ENCODE results near the gene MSI2.

Gene MSI2

GRCh38 chr17:57630736-57631135, 374.4 kb downstream of the MSI2 start:
- H3K27ac ChIP-seq (replicated peaks; ENCODE audit: low read length) = no peak overlapping the region
- H2AK5ac ChIP-seq (ENCODE audit: low read depth, low read length) = no peak overlapping the region
- H2AFZ ChIP-seq (ENCODE audit: low read length) = no peak overlapping the region
- H4K91ac ChIP-seq (ENCODE audit: low read depth, low read length, poor library complexity) = no peak overlapping the region
- no peak overlapping the region for H3K14ac ChIP-seq (ENCODE audit: low read length)
- no peak overlapping the region for H4K8ac ChIP-seq (ENCODE audit: low read depth, low read length)
- no peak overlapping the region for H3K18ac ChIP-seq (ENCODE audit: low read length)
- no peak overlapping the region for H3K9ac ChIP-seq (ENCODE audit: low read depth, low read length, poor library complexity)
- H2BK12ac ChIP-seq (ENCODE audit: low read length) = no peak overlapping the region
- peaks cover 3% of the 10 kb centered on the region in 2 donors for H3K9me3 ChIP-seq (replicated peaks in 1 of 2; ENCODE audit: control insufficient read depth in 2 of 2, insufficient read depth in 1 of 2, low read depth in 1 of 2, low read length in 2 of 2)
- H3K36me3 ChIP-seq (replicated peaks in 1 of 2; ENCODE audit: control insufficient read depth in 2 of 2, insufficient read depth in 2 of 2, low read length in 2 of 2) = peaks cover 39 to 96% of the 10 kb centered on the region in 2 donors
- peaks cover 5% of the 10 kb centered on the region for H3K79me1 ChIP-seq (ENCODE audit: low read depth, low read length)
- no peak overlapping the region for H3K4me2 ChIP-seq (ENCODE audit: insufficient read depth, low read length, poor library complexity, severe bottlenecking)
- no CpG with 5 or more reads among the region's 8 CpGs for WGBS, 2 donors (ENCODE audit: extremely low coverage in 2 of 2, insufficient read length in 2 of 2, insufficient replicate concordance in 1 of 2)
- no peak overlapping the region for H3K4ac ChIP-seq (ENCODE audit: low read length)
- H3K23ac ChIP-seq (ENCODE audit: low read depth, low read length, poor library complexity) = no peak overlapping the region
- no peak overlapping the region for H2BK120ac ChIP-seq (ENCODE audit: low read depth, low read length)
- H2BK15ac ChIP-seq (ENCODE audit: low read length) = no peak overlapping the region
- no peaks in the 10 kb centered on the region for H3K27me3 ChIP-seq (ENCODE audit: control insufficient read depth in 3 of 3, insufficient read depth in 3 of 3, low read depth in 1 of 3, low read length in 3 of 3)
- no peak for DNase-seq (ENCODE audit: low spot score)
- peaks cover 3 to 6% of the 10 kb centered on the region in 2 donors for H3K4me1 ChIP-seq (ENCODE audit: control insufficient read depth in 2 of 2, insufficient read depth in 1 of 2, low read depth in 1 of 2, low read length in 2 of 2)
- no peak overlapping the region for H2BK5ac ChIP-seq (ENCODE audit: low read length)
- H3K4me3 ChIP-seq (ENCODE audit: low read length in 2 of 2) = no peak overlapping the region

GRCh38 chr17:57631871-57632270, 375.5 kb downstream of the MSI2 start:
- H3K4me1 ChIP-seq (ENCODE audit: control insufficient read depth in 2 of 2, insufficient read depth in 1 of 2, low read depth in 1 of 2, low read length in 2 of 2) = no peaks in the 10 kb centered on the region

GRCh38 chr17:57632294-57632693, 376.0 kb downstream of the MSI2 start:
- DNase-seq (ENCODE audit: low spot score) = no peak
- Histone ChIP-seq H3K14ac (ENCODE audit: low read length) (no peak overlapping the region), H4K8ac (ENCODE audit: low read depth, low read length) (no peak overlapping the region), H3K4me1 (ENCODE audit: control insufficient read depth in 2 of 2, insufficient read depth in 1 of 2, low read depth in 1 of 2, low read length in 2 of 2) (no peaks in the 10 kb centered on the region), H4K91ac (ENCODE audit: low read depth, low read length, poor library complexity) (no peak overlapping the region), H3K4me2 (ENCODE audit: insufficient read depth, low read length, poor library complexity, severe bottlenecking) (no peak overlapping the region), H3K4me3 (ENCODE audit: low read length in 2 of 2) (no peak overlapping the region), H2AK5ac (ENCODE audit: low read depth, low read length) (no peak overlapping the region), H2BK12ac (ENCODE audit: low read length) (no peak overlapping the region), H3K18ac (ENCODE audit: low read length) (peak overlapping the region; percentile 59), H2AFZ (ENCODE audit: low read length) (no peak overlapping the region), H2BK15ac (ENCODE audit: low read length) (no peak overlapping the region), H3K79me1 (ENCODE audit: low read depth, low read length) (peaks cover 1% of the 10 kb centered on the region), H2BK120ac (ENCODE audit: low read depth, low read length) (no peak overlapping the region), H3K36me3 (replicated peaks in 1 of 2; ENCODE audit: control insufficient read depth in 2 of 2, insufficient read depth in 2 of 2, low read length in 2 of 2) (peaks cover 31 to 85% of the 10 kb centered on the region in 2 donors), H3K27ac (replicated peaks; ENCODE audit: low read length) (no peak overlapping the region), H3K23ac (ENCODE audit: low read depth, low read length, poor library complexity) (peak overlapping the region; percentile 75), H3K27me3 (ENCODE audit: control insufficient read depth in 3 of 3, insufficient read depth in 3 of 3, low read depth in 1 of 3, low read length in 3 of 3) (no peaks in the 10 kb centered on the region), H3K4ac (ENCODE audit: low read length) (no peak overlapping the region), H3K9me3 (replicated peaks in 1 of 2; ENCODE audit: control insufficient read depth in 2 of 2, insufficient read depth in 1 of 2, low read depth in 1 of 2, low read length in 2 of 2) (peaks cover 3% of the 10 kb centered on the region in 2 donors), H2BK5ac (ENCODE audit: low read length) (no peak overlapping the region), H3K9ac (ENCODE audit: low read depth, low read length, poor library complexity) (no peak overlapping the region)
- WGBS, 2 donors (ENCODE audit: extremely low coverage in 2 of 2, insufficient read length in 2 of 2, insufficient replicate concordance in 1 of 2) = no CpG with 5 or more reads among the region's 5 CpGs

More at GRCh38 chr17:57631871-57632270, 375.5 kb downstream of the MSI2 start:
- Histone ChIP-seq H4K91ac (ENCODE audit: low read depth, low read length, poor library complexity) (no peak overlapping the region), H2BK120ac (ENCODE audit: low read depth, low read length) (no peak overlapping the region), H2AFZ (ENCODE audit: low read length) (no peak overlapping the region), H3K27ac (replicated peaks; ENCODE audit: low read length) (no peak overlapping the region), H3K27me3 (ENCODE audit: control insufficient read depth in 3 of 3, insufficient read depth in 3 of 3, low read depth in 1 of 3, low read length in 3 of 3) (no peaks in the 10 kb centered on the region), H4K8ac (ENCODE audit: low read depth, low read length) (no peak overlapping the region), H2BK12ac (ENCODE audit: low read length) (no peak overlapping the region), H3K4ac (ENCODE audit: low read length) (no peak overlapping the region), H2AK5ac (ENCODE audit: low read depth, low read length) (no peak overlapping the region), H2BK15ac (ENCODE audit: low read length) (no peak overlapping the region), H3K36me3 (replicated peaks in 1 of 2; ENCODE audit: control insufficient read depth in 2 of 2, insufficient read depth in 2 of 2, low read length in 2 of 2) (peaks cover 33 to 90% of the 10 kb centered on the region in 2 donors), H3K14ac (ENCODE audit: low read length) (no peak overlapping the region), H3K18ac (ENCODE audit: low read length) (no peak overlapping the region), H3K9ac (ENCODE audit: low read depth, low read length, poor library complexity) (no peak overlapping the region), H3K4me3 (ENCODE audit: low read length in 2 of 2) (no peak overlapping the region), H3K4me2 (ENCODE audit: insufficient read depth, low read length, poor library complexity, severe bottlenecking) (no peak overlapping the region), H3K9me3 (replicated peaks in 1 of 2; ENCODE audit: control insufficient read depth in 2 of 2, insufficient read depth in 1 of 2, low read depth in 1 of 2, low read length in 2 of 2) (peaks cover 3% of the 10 kb centered on the region in 2 donors), H2BK5ac (ENCODE audit: low read length) (no peak overlapping the region), H3K23ac (ENCODE audit: low read depth, low read length, poor library complexity) (no peak overlapping the region), H3K79me1 (ENCODE audit: low read depth, low read length) (peaks cover 1% of the 10 kb centered on the region)
- WGBS, 2 donors (ENCODE audit: extremely low coverage in 2 of 2, insufficient read length in 2 of 2, insufficient replicate concordance in 1 of 2) = no CpG with 5 or more reads among the region's 6 CpGs
- no peak for DNase-seq (ENCODE audit: low spot score)

GRCh38 chr17:57633236-57633635, 376.9 kb downstream of the MSI2 start:
- no CpG with 5 or more reads among the region's 14 CpGs for WGBS, 2 donors (ENCODE audit: extremely low coverage in 2 of 2, insufficient read length in 2 of 2, insufficient replicate concordance in 1 of 2)
- Histone ChIP-seq H3K9ac (ENCODE audit: low read depth, low read length, poor library complexity) (peak overlapping the region; percentile 80), H2AFZ (ENCODE audit: low read length) (no peak overlapping the region), H3K36me3 (replicated peaks in 1 of 2; ENCODE audit: control insufficient read depth in 2 of 2, insufficient read depth in 2 of 2, low read length in 2 of 2) (peaks cover 25 to 85% of the 10 kb centered on the region in 2 donors), H3K4me2 (ENCODE audit: insufficient read depth, low read length, poor library complexity, severe bottlenecking) (no peak overlapping the region), H2BK5ac (ENCODE audit: low read length) (no peak overlapping the region), H4K91ac (ENCODE audit: low read depth, low read length, poor library complexity) (no peak overlapping the region), H3K79me1 (ENCODE audit: low read depth, low read length) (peaks cover 1% of the 10 kb centered on the region), H2BK12ac (ENCODE audit: low read length) (no peak overlapping the region), H2BK15ac (ENCODE audit: low read length) (no peak overlapping the region), H3K4ac (ENCODE audit: low read length) (no peak overlapping the region), H2AK5ac (ENCODE audit: low read depth, low read length) (no peak overlapping the region), H3K4me1 (ENCODE audit: control insufficient read depth in 2 of 2, insufficient read depth in 1 of 2, low read depth in 1 of 2, low read length in 2 of 2) (no peaks in the 10 kb centered on the region), H3K9me3 (replicated peaks in 1 of 2; ENCODE audit: control insufficient read depth in 2 of 2, insufficient read depth in 1 of 2, low read depth in 1 of 2, low read length in 2 of 2) (peaks cover 3% of the 10 kb centered on the region in 2 donors), H4K8ac (ENCODE audit: low read depth, low read length) (no peak overlapping the region), H3K27me3 (ENCODE audit: control insufficient read depth in 3 of 3, insufficient read depth in 3 of 3, low read depth in 1 of 3, low read length in 3 of 3) (no peaks in the 10 kb centered on the region), H3K18ac (ENCODE audit: low read length) (no peak overlapping the region), H3K27ac (replicated peaks; ENCODE audit: low read length) (no peak overlapping the region), H3K14ac (ENCODE audit: low read length) (no peak overlapping the region), H3K4me3 (ENCODE audit: low read length in 2 of 2) (no peak overlapping the region), H3K23ac (ENCODE audit: low read depth, low read length, poor library complexity) (peak overlapping the region; percentile 80), H2BK120ac (ENCODE audit: low read depth, low read length) (no peak overlapping the region)
- DNase-seq (ENCODE audit: low spot score) = no peak

All from neuronal stem cell (in vitro differentiated cells).